ENCODE results near the gene GATB.

- no peak for TF ChIP-seq CTCF (IDR thresholded peaks at IDR 0.05)
- TF ChIP-seq EZH2 (IDR thresholded peaks at IDR 0.05): no peak
- no peak for TF ChIP-seq EZH2phosphoT487 (IDR thresholded peaks at IDR 0.05)
Measured at GRCh38 chr4:151678048-151678872, 82.5 kb downstream of the GATB start.
